Measurements from ENCODE around the gene MCUR1. TPM values are rescaled to one million over a fixed set of nuclear protein-coding genes. Genes with fewer than 3 reads are reported as not detected.

MCUR1 gene, protein sequence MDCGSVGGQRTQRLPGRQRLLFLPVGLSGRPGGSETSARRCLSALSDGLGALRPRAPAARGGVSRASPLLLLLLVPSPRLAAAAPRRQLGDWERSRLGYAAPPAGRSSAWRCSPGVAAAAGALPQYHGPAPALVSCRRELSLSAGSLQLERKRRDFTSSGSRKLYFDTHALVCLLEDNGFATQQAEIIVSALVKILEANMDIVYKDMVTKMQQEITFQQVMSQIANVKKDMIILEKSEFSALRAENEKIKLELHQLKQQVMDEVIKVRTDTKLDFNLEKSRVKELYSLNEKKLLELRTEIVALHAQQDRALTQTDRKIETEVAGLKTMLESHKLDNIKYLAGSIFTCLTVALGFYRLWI
- 9.2 and 15.8 TPM in 2 replicates for total RNA-seq

DNA sequence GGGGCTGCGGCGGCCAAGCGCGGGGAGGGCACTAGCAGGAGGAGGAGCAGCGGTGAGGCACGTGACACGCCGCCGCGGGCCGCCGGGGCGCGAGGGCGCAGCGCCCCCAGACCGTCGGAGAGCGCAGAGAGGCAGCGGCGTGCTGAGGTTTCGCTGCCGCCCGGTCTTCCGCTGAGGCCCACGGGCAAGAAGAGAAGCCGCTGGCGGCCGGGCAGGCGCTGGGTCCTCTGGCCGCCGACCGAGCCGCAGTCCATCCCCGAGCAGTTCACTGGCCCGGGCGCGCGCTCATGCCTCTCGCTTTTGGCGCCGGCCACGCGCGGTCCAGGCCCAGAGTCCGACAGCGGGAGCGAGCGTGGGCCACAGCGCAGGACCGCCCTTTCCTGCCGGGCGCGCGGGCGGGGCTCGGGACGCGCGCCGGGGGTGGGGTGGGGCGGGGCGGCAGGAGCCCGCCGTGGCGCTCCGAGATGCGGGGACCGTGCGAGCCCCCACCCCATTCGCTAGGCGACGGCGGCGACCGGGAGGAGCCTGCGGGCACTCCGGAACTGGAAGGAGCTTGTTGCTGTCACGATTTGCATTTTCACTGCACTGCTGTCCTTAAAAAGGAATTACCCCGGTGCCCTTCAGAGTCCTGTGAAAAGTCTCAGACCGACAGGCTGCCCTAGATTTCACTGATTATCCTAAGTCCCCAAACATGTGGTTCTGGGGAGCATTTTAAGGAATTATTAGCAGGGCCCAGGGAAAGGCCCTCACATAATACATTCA is at the start of gene MCUR1:
MCUR1 (minus strand) TSS at position 382 of the 762 bp plus-strand sequence; CDS start at position 254, 128 bp downstream.

Other genes with a start within 250 kb of the MCUR1 start
- gene SIRT5, start 240.0 kb downstream of the MCUR1 start, total RNA-seq = 6.2 and 7.2 TPM in 2 replicates
- gene NOL7, start 199.2 kb downstream of the MCUR1 start, total RNA-seq = 49.2 and 57.9 TPM in 2 replicates
- gene RANBP9, start 102.7 kb downstream of the MCUR1 start, total RNA-seq = 23.5 and 27.6 TPM in 2 replicates
- gene RNF182, start 110.4 kb upstream of the MCUR1 start, total RNA-seq = 1.8 and 5.5 TPM in 2 replicates